GM04504 (cell line): ENCODE measurements around the gene TC2N.
"Not testable (repeated sequence)": the region's sequence is repeated elsewhere in the genome, so short reads cannot be mapped to it uniquely, and the experiment has no call there.

Source experiments
- DNase-seq: peaks from one replicate; pipeline ENCODE4 v3.0.0-alpha.2; 2012; ENCODE audit warnings: low read depth

The TC2N gene

GRCh38 chr14:91753501-91754128 lies 113.7 kb downstream of the TC2N start:
- DNase-seq = no peak

- no peak for DNase-seq
These were observed 114.4 kb downstream of the TC2N start for GRCh38 chr14:91752961-91753360.

GRCh38 chr14:91751719-91752118 lies 115.6 kb downstream of the TC2N start:
- no peak for DNase-seq

- no peak for DNase-seq
These were observed 116.6 kb downstream of the TC2N start for GRCh38 chr14:91750634-91751198.

GRCh38 chr14:91749868-91750267 lies 117.5 kb downstream of the TC2N start:
- no peak for DNase-seq

- DNase-seq = no peak
These were observed 119.3 kb downstream of the TC2N start for GRCh38 chr14:91748049-91748448.

GRCh38 chr14:91745344-91745743 lies 122.0 kb downstream of the TC2N start:
- no peak for DNase-seq

- no peak for DNase-seq
These were observed 123.3 kb downstream of the TC2N start for GRCh38 chr14:91744068-91744480.

- DNase-seq = no peak
These were observed 124.1 kb downstream of the TC2N start for GRCh38 chr14:91743305-91743653.

- DNase-seq = no peak
These were observed 124.6 kb downstream of the TC2N start for GRCh38 chr14:91742621-91743304.

- DNase-seq = not testable (repeated sequence)
These were observed 127.5 kb downstream of the TC2N start for GRCh38 chr14:91739867-91740266.

- no peak for DNase-seq
These were observed 129.7 kb downstream of the TC2N start for GRCh38 chr14:91737619-91738018.

- no peak for DNase-seq
These were observed 134.4 kb downstream of the TC2N start for GRCh38 chr14:91732859-91733477.

GRCh38 chr14:91732439-91732838 lies 134.9 kb downstream of the TC2N start:
- DNase-seq = no peak

- no peak for DNase-seq
These were observed 135.3 kb downstream of the TC2N start, which contains the start of gene CATSPERB for GRCh38 chr14:91731986-91732385. CATSPERB (minus strand) TSS chr14:91732086; CDS start chr14:91729479, 2,607 bp downstream.

GRCh38 chr14:91731018-91731417 lies 136.3 kb downstream of the TC2N start:
- DNase-seq = no peak

- no peak for DNase-seq
These were observed 137.6 kb downstream of the TC2N start for GRCh38 chr14:91729756-91730155.
